H9 (cell line): ENCODE data around the gene SCARF1. TPM values are rescaled to one million over a fixed set of nuclear protein-coding genes. Genes with fewer than 3 reads are reported as not detected.

Source experiments
- DNase-seq: peaks from one replicate; pipeline ENCODE4 v3.0.0-alpha.2; 2017
- H2AFZ ChIP-seq: one replicate; pipeline ENCODE4 v1.6.1; 2013; ENCODE audit warnings: mild to moderate bottlenecking, low read length, control low read depth, moderate library complexity
- H2AK5ac ChIP-seq: 2 replicates; pipeline ENCODE4 v1.6.1; 2013; ENCODE audit warnings: low read length, control low read depth, mixed read lengths; ENCODE audit not compliant: insufficient read length
- H2BK120ac ChIP-seq: one replicate; pipeline ENCODE4 v1.6.1; 2013; ENCODE audit warnings: low read depth, mild to moderate bottlenecking, low read length, control low read depth, inconsistent platforms; ENCODE audit not compliant: poor library complexity, severe bottlenecking
- H2BK12ac ChIP-seq: 2 replicates; pipeline ENCODE4 v1.6.1; 2013; ENCODE audit warnings: low read length, control low read depth, mixed read lengths, low read depth; ENCODE audit not compliant: insufficient read length
- H2BK15ac ChIP-seq: 2 replicates; pipeline ENCODE4 v1.6.1; 2013; ENCODE audit warnings: low read depth, low read length, control low read depth
- H2BK20ac ChIP-seq: one replicate; pipeline ENCODE4 v1.6.1; 2013; ENCODE audit warnings: low read depth, mild to moderate bottlenecking, low read length, control low read depth, inconsistent platforms; ENCODE audit not compliant: poor library complexity, severe bottlenecking
- H2BK5ac ChIP-seq: 2 replicates; pipeline ENCODE4 v1.6.1; 2013; ENCODE audit warnings: low read length, control low read depth, mixed read lengths; ENCODE audit not compliant: insufficient read length
- H3K14ac ChIP-seq: 2 replicates; pipeline ENCODE4 v1.6.1; 2013; ENCODE audit warnings: low read length, control low read depth; ENCODE audit not compliant: insufficient read depth
- H3K18ac ChIP-seq: 2 replicates; pipeline ENCODE4 v1.6.1; 2013; ENCODE audit warnings: low read depth, mild to moderate bottlenecking, mixed read lengths, low read length, control low read depth; ENCODE audit not compliant: insufficient read length
- H3K23ac ChIP-seq: 2 replicates; pipeline ENCODE4 v1.6.1; 2013; ENCODE audit warnings: low read length, control low read depth, mixed read lengths, low read depth; ENCODE audit not compliant: insufficient read length
- H3K23me2 ChIP-seq: 2 replicates; pipeline ENCODE4 v1.6.1; 2013; ENCODE audit warnings: low read depth, mild to moderate bottlenecking, mixed read lengths, low read length, control low read depth; ENCODE audit not compliant: insufficient read length, poor library complexity, severe bottlenecking
- H3K27ac ChIP-seq: 2 replicates; pipeline ENCODE4 v1.5.1; 2013; ENCODE audit warnings: low read length, control low read depth, mixed read lengths, low read depth; ENCODE audit not compliant: insufficient read length
- H3K27me3 ChIP-seq: 2 replicates; pipeline ENCODE4 v1.6.1; 2013; ENCODE audit warnings: low read length, control low read depth, inconsistent platforms; ENCODE audit not compliant: insufficient read depth
- H3K4ac ChIP-seq: 2 replicates; pipeline ENCODE4 v1.6.1; 2013; ENCODE audit warnings: low read depth, mild to moderate bottlenecking, control low read depth, inconsistent platforms, low read length, moderate library complexity
- H3K4me1 ChIP-seq: 2 replicates; pipeline ENCODE4 v1.6.1; 2013; ENCODE audit warnings: low read length, control low read depth, inconsistent platforms; ENCODE audit not compliant: insufficient read depth
- H3K4me2 ChIP-seq: 2 replicates; pipeline ENCODE4 v1.6.1; 2013; ENCODE audit warnings: low read length, control low read depth, mixed read lengths; ENCODE audit not compliant: insufficient read length, insufficient read depth
- H3K56ac ChIP-seq: 2 replicates; pipeline ENCODE4 v1.6.1; 2013; ENCODE audit warnings: low read depth, mild to moderate bottlenecking, mixed read lengths, low read length, control low read depth; ENCODE audit not compliant: insufficient read length
- H3K79me1 ChIP-seq: 2 replicates; pipeline ENCODE4 v1.6.1; 2013; ENCODE audit warnings: low read depth, mild to moderate bottlenecking, moderate library complexity, low read length, control low read depth, inconsistent platforms; ENCODE audit not compliant: insufficient read depth, poor library complexity, severe bottlenecking
- H3K79me2 ChIP-seq: 2 replicates; pipeline ENCODE4 v1.6.1; 2013; ENCODE audit warnings: low read length, control low read depth, inconsistent platforms; ENCODE audit not compliant: insufficient read depth
- H3K9ac ChIP-seq: 2 replicates; pipeline ENCODE4 v1.6.1; 2013; ENCODE audit warnings: low read length, control low read depth, mixed read lengths; ENCODE audit not compliant: insufficient read length; ENCODE audit errors: extremely low read depth
- H3K9me3 ChIP-seq: one replicate; pipeline ENCODE4 v1.6.1; 2013; ENCODE audit warnings: low read depth, low read length, inconsistent platforms; ENCODE audit not compliant: control insufficient read depth
- H3T11ph ChIP-seq: one replicate; pipeline ENCODE4 v1.6.1; 2013; ENCODE audit warnings: mild to moderate bottlenecking, low read length, control low read depth, inconsistent platforms
- H4K20me1 ChIP-seq: one replicate; pipeline ENCODE4 v1.6.1; 2013; ENCODE audit not compliant: control insufficient read depth, insufficient read length, insufficient read depth
- H4K5ac ChIP-seq: 2 replicates; pipeline ENCODE4 v1.6.1; 2013; ENCODE audit warnings: low read depth, mild to moderate bottlenecking, mixed read lengths, low read length, control low read depth; ENCODE audit not compliant: insufficient read length
- H4K8ac ChIP-seq: replicated peaks from 2 replicates; pipeline ENCODE4 v1.6.1; 2013; ENCODE audit warnings: low read length, control low read depth, mixed read lengths, low read depth; ENCODE audit not compliant: insufficient read length
- H4K91ac ChIP-seq: 2 replicates; pipeline ENCODE4 v1.6.1; 2013; ENCODE audit warnings: low read depth, mild to moderate bottlenecking, moderate library complexity, mixed read lengths, low read length, control low read depth; ENCODE audit not compliant: insufficient read length
- H3K27ac Mint-ChIP-seq, 3 experiments: 2 replicates in 2 of 3; 3 replicates in 1 of 3; pipeline ENCODE4 v1.8.0; 2020 to 2021; ENCODE audit warnings: mixed read lengths in 3 of 3, mild to moderate bottlenecking in 1 of 3, moderate library complexity in 1 of 3
- H3K27me3 Mint-ChIP-seq: 2 replicates; pipeline ENCODE4 v1.8.0; 2021; ENCODE audit warnings: low read depth, mild to moderate bottlenecking, moderate library complexity, mixed read lengths
- H3K36me3 Mint-ChIP-seq, 3 experiments: 2 replicates in 2 of 3; 3 replicates in 1 of 3; pipeline ENCODE4 v1.8.0; 2020 to 2021; ENCODE audit warnings: low read depth in 3 of 3, mixed read lengths in 3 of 3; ENCODE audit not compliant: insufficient read depth in 1 of 3
- H3K4me1 Mint-ChIP-seq, 2 experiments: 2 replicates each; pipeline ENCODE4 v1.8.0; 2020; ENCODE audit warnings: mixed read lengths in 2 of 2
- H3K4me3 Mint-ChIP-seq, 2 experiments: 2 replicates in 1 of 2; 3 replicates in 1 of 2; pipeline ENCODE4 v1.8.0; 2020 to 2021; ENCODE audit warnings: mild to moderate bottlenecking in 2 of 2, mixed read lengths in 2 of 2, moderate library complexity in 1 of 2
- H3K9me3 Mint-ChIP-seq, 2 experiments: 2 replicates in 1 of 2; 3 replicates in 1 of 2; pipeline ENCODE4 v1.8.0; 2020; ENCODE audit warnings: mild to moderate bottlenecking in 2 of 2, mixed read lengths in 2 of 2, moderate library complexity in 1 of 2
- WGBS: extraction: QIAGEN DNeasy Blood & Tissue Kit; methylation state at CpG from one replicate; pipeline ENCODE4 v1.1.7; 2013; ENCODE audit warnings: missing lambda C conversion rate, low lambda C conversion rate, mixed read lengths; ENCODE audit not compliant: insufficient read length; ENCODE audit errors: extremely low coverage; 5-methylcytosine and 5-hydroxymethylcytosine counted together
- total RNA-seq: library from RNA; stranded (reverse); gene quantifications from 2 replicates; pipeline ENCODE4 v1.2.1, GENCODE V29; 2021
- TF ChIP-seq, protein P1 (sequence below): fragments of 200-600 bp; sonication (generic); conservative IDR thresholded peaks from 3 replicates; pipeline ENCODE4 v1.8.0; 2021; ENCODE audit warnings: antibody characterized with exemption, mild to moderate bottlenecking

SCARF1 gene
- total RNA-seq, 1 experiment from 2014 or later, result 2.4 TPM

DNA sequence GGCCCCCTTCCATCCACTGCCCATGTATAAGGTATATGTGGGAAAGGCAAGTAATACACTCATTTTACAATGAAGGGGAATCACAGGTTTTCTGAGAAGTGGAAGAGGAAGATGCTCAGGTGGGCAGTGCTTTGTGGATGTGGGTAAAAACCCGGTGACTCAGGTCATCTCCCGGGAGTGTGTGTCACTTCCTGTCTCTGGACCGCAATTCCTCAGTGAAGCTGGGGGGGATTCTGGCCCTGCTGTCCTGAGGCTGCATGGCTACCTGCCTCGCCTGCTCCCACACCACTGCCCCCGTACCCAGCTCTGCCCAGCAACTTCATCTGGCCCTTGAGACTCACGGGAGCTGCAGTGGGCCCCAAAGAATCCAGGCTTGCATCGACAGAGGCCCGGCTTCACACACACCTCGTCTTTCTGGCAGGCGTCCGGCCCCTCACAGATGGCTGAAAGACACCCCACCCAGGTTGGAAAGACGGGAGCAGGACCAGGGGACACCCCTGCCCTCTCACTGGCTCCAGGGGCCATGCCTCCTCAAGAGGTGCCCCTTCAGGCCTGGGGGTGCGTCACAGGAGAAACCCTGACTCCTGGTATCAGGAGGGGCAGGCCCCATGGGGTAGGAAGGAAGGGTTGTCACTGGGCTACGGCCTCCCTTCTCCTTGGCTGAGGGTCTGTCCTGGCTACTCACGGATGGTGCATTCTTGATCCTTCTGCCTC is 882 bp downstream of the SCARF1 start:
- no peak overlapping the region for H2AK5ac ChIP-seq
- no peaks in the 10 kb centered on the region for H3K79me2 ChIP-seq
- H3K4me2 ChIP-seq, result no peak overlapping the region
- peaks cover 8% of the 10 kb centered on the region for H3K23me2 ChIP-seq
- H3K9me3 Mint-ChIP-seq, result peaks cover 0 to 8% of the 10 kb centered on the region in 2 experiments; a peak in 1 of 5 replicates
- no peak overlapping the region for H3K18ac ChIP-seq
- peaks cover 9% of the 10 kb centered on the region for H3K27me3 Mint-ChIP-seq
- no peak overlapping the region for H4K5ac ChIP-seq
- no peak overlapping the region for H2AFZ ChIP-seq
- H3K14ac ChIP-seq, result no peak overlapping the region; the same call in 1 of the 2 replicates
- no peak overlapping the region for H3K4ac ChIP-seq
- H3K27me3 ChIP-seq, result no peaks in the 10 kb centered on the region; the same call in 1 of the 2 replicates
- no peak overlapping the region for H2BK15ac ChIP-seq
- TF ChIP-seq, protein P1, sequence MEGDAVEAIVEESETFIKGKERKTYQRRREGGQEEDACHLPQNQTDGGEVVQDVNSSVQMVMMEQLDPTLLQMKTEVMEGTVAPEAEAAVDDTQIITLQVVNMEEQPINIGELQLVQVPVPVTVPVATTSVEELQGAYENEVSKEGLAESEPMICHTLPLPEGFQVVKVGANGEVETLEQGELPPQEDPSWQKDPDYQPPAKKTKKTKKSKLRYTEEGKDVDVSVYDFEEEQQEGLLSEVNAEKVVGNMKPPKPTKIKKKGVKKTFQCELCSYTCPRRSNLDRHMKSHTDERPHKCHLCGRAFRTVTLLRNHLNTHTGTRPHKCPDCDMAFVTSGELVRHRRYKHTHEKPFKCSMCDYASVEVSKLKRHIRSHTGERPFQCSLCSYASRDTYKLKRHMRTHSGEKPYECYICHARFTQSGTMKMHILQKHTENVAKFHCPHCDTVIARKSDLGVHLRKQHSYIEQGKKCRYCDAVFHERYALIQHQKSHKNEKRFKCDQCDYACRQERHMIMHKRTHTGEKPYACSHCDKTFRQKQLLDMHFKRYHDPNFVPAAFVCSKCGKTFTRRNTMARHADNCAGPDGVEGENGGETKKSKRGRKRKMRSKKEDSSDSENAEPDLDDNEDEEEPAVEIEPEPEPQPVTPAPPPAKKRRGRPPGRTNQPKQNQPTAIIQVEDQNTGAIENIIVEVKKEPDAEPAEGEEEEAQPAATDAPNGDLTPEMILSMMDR, result no peak
- H2BK12ac ChIP-seq, result no peak overlapping the region
- DNase-seq, result no peak
- peaks cover 29 to 38% of the 10 kb centered on the region in 2 experiments for H3K4me1 Mint-ChIP-seq
- no peak overlapping the region for H4K8ac ChIP-seq
- H2BK120ac ChIP-seq, result no peak overlapping the region
- H3K9me3 ChIP-seq, result no peaks in the 10 kb centered on the region
- no peak overlapping the region; a peak in 1 of 7 replicates for H3K27ac Mint-ChIP-seq
- H3T11ph ChIP-seq, result no peak overlapping the region
- no peaks in the 10 kb centered on the region for H3K79me1 ChIP-seq
- H3K56ac ChIP-seq, result no peak overlapping the region
- H3K4me3 Mint-ChIP-seq, result peak overlapping the region; percentile 63 to 83; a peak in 4 of 5 replicates
- H3K27ac ChIP-seq, result no peak overlapping the region
- no peak overlapping the region for H2BK20ac ChIP-seq
- H3K23ac ChIP-seq, result no peak overlapping the region
- H2BK5ac ChIP-seq, result no peak overlapping the region
- no peak overlapping the region for H3K9ac ChIP-seq
- no CpG with 5 or more reads among the region's 15 CpGs for WGBS
- peaks cover 0 to 2% (median 0%) of the 10 kb centered on the region in 3 experiments; a peak in 1 of 7 replicates for H3K36me3 Mint-ChIP-seq
- H4K20me1 ChIP-seq, result no peaks in the 10 kb centered on the region
- H4K91ac ChIP-seq, result no peak overlapping the region
- peaks cover 5% of the 10 kb centered on the region; the same call in 1 of the 2 replicates for H3K4me1 ChIP-seq
